ENCODE measurements around the gene ABITRAM. TPM values are rescaled to one million over a fixed set of nuclear protein-coding genes. Genes with fewer than 3 reads are reported as not detected.

Gene ABITRAM
- polyA plus RNA-seq, 1 donor from 2014 or later = 19.9 TPM

- Histone ChIP-seq H3K9me2 (ENCODE audit: insufficient read depth, low read length) (no peaks in the 10 kb centered on the region), H3K36me3 (ENCODE audit: insufficient read depth, low read length) (peaks cover 6% of the 10 kb centered on the region), H3K4me3 (ENCODE audit: low read length) (no peak overlapping the region), H3K79me2 (replicated peaks; ENCODE audit: insufficient read depth, low read length) (peaks cover 19% of the 10 kb centered on the region), H3K27ac (ENCODE audit: low read length) (no peak overlapping the region), H3K9me3 (ENCODE audit: low read length) (no peaks in the 10 kb centered on the region), H2AFZ (ENCODE audit: low read depth, low read length) (no peak overlapping the region), H3F3A (ENCODE audit: insufficient read depth, low read length, poor library complexity, severe bottlenecking) (peaks cover 2% of the 10 kb centered on the region), H4K20me1 (ENCODE audit: insufficient read depth) (no peaks in the 10 kb centered on the region), H3K4me2 (ENCODE audit: low read length) (no peak overlapping the region), H3K27me3 (ENCODE audit: insufficient read depth, low read depth, low read length) (no peaks in the 10 kb centered on the region), H3K9ac (ENCODE audit: low read length) (no peak overlapping the region)
- no peak for TF ChIP-seq MXI1 (conservative IDR thresholded peaks at IDR 0.05; ENCODE audit: poor library complexity, severe bottlenecking)
- TF ChIP-seq SMC3 (conservative IDR thresholded peaks at IDR 0.05; ENCODE audit: poor library complexity) = no peak
- TF ChIP-seq EP300 (conservative IDR thresholded peaks at IDR 0.05; ENCODE audit: poor library complexity, severe bottlenecking) = no peak
- TF ChIP-seq TAF1 (IDR thresholded peaks at IDR 0.05; ENCODE audit: low read depth) = no peak
- no peak for TF ChIP-seq CTCF (IDR thresholded peaks at IDR 0.05; ENCODE audit: poor library complexity, severe bottlenecking)
- no peak for TF ChIP-seq POLR2AphosphoS5 (IDR thresholded peaks at IDR 0.05)
- TF ChIP-seq EZH2 (IDR thresholded peaks at IDR 0.05; ENCODE audit: borderline replicate concordance, insufficient read depth, low read length, poor library complexity, severe bottlenecking) = no peak
- no peak for TF ChIP-seq REST (IDR thresholded peaks at IDR 0.05; ENCODE audit: borderline replicate concordance)
- TF ChIP-seq RAD21 (conservative IDR thresholded peaks at IDR 0.05) = no peak
These were observed 3.5 kb downstream of the ABITRAM start for GRCh38 chr9:108937561-108938305.

GRCh38 chr9:108939975-108940374 is 5.8 kb downstream of the ABITRAM start:
- peaks cover 17% of the 10 kb centered on the region for H3K79me2 ChIP-seq (replicated peaks; ENCODE audit: insufficient read depth, low read length)
- H3K9me2 ChIP-seq (ENCODE audit: insufficient read depth, low read length) = no peaks in the 10 kb centered on the region
- no peak for TF ChIP-seq SMC3 (conservative IDR thresholded peaks at IDR 0.05; ENCODE audit: poor library complexity)
- TF ChIP-seq EP300 (conservative IDR thresholded peaks at IDR 0.05; ENCODE audit: poor library complexity, severe bottlenecking) = no peak
- no peak for TF ChIP-seq MXI1 (conservative IDR thresholded peaks at IDR 0.05; ENCODE audit: poor library complexity, severe bottlenecking)
- no peak for TF ChIP-seq EZH2 (IDR thresholded peaks at IDR 0.05; ENCODE audit: borderline replicate concordance, insufficient read depth, low read length, poor library complexity, severe bottlenecking)
- TF ChIP-seq REST (IDR thresholded peaks at IDR 0.05; ENCODE audit: borderline replicate concordance) = no peak
- no peak for TF ChIP-seq CTCF (IDR thresholded peaks at IDR 0.05; ENCODE audit: poor library complexity, severe bottlenecking)
- TF ChIP-seq POLR2AphosphoS5 (IDR thresholded peaks at IDR 0.05) = no peak
- no peak for TF ChIP-seq RAD21 (conservative IDR thresholded peaks at IDR 0.05)
- no peak for TF ChIP-seq TAF1 (IDR thresholded peaks at IDR 0.05; ENCODE audit: low read depth)
- H3K9me3 ChIP-seq (ENCODE audit: low read length) = no peaks in the 10 kb centered on the region
- H3K36me3 ChIP-seq (ENCODE audit: insufficient read depth, low read length) = peaks cover 6% of the 10 kb centered on the region
- no peak overlapping the region for H3K9ac ChIP-seq (ENCODE audit: low read length)
- no peak overlapping the region for H3K4me3 ChIP-seq (ENCODE audit: low read length)
- no peak overlapping the region for H2AFZ ChIP-seq (ENCODE audit: low read depth, low read length)
- H3F3A ChIP-seq (ENCODE audit: insufficient read depth, low read length, poor library complexity, severe bottlenecking) = no peaks in the 10 kb centered on the region
- H3K27me3 ChIP-seq (ENCODE audit: insufficient read depth, low read depth, low read length) = no peaks in the 10 kb centered on the region
- no peak overlapping the region for H3K4me2 ChIP-seq (ENCODE audit: low read length)
- no peak overlapping the region for H3K27ac ChIP-seq (ENCODE audit: low read length)
- no peaks in the 10 kb centered on the region for H4K20me1 ChIP-seq (ENCODE audit: insufficient read depth)
